ENCODE measurements around the gene PIGN.

The PIGN gene

DNA sequence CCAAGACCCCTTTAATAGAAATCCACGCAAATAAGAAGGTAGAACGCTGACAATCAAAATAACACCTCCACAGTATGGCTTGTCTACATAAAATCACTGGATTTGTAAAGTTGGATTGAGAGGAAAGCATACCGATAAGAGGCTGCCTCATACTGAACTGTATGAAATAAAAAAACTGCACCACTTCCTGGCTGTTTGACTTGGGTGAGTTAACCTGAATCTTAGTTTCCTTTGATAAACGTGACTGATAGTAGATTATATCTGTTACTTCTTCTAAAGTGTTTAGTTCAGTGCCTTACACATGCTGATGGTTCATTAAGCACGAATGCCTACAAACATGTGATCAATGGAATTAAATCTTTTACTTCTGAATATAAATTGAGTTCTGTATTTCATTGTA lies 153.6 kb downstream of the PIGN start:
- TF ChIP-seq, protein P1, sequence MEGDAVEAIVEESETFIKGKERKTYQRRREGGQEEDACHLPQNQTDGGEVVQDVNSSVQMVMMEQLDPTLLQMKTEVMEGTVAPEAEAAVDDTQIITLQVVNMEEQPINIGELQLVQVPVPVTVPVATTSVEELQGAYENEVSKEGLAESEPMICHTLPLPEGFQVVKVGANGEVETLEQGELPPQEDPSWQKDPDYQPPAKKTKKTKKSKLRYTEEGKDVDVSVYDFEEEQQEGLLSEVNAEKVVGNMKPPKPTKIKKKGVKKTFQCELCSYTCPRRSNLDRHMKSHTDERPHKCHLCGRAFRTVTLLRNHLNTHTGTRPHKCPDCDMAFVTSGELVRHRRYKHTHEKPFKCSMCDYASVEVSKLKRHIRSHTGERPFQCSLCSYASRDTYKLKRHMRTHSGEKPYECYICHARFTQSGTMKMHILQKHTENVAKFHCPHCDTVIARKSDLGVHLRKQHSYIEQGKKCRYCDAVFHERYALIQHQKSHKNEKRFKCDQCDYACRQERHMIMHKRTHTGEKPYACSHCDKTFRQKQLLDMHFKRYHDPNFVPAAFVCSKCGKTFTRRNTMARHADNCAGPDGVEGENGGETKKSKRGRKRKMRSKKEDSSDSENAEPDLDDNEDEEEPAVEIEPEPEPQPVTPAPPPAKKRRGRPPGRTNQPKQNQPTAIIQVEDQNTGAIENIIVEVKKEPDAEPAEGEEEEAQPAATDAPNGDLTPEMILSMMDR (conservative IDR thresholded peaks at IDR 0.05; ENCODE audit: low read length) = no peak
- no peak overlapping the region for H3K4me3 ChIP-seq (ENCODE audit: low read length)
- no peak for DNase-seq (ENCODE audit: low read depth)

DNA sequence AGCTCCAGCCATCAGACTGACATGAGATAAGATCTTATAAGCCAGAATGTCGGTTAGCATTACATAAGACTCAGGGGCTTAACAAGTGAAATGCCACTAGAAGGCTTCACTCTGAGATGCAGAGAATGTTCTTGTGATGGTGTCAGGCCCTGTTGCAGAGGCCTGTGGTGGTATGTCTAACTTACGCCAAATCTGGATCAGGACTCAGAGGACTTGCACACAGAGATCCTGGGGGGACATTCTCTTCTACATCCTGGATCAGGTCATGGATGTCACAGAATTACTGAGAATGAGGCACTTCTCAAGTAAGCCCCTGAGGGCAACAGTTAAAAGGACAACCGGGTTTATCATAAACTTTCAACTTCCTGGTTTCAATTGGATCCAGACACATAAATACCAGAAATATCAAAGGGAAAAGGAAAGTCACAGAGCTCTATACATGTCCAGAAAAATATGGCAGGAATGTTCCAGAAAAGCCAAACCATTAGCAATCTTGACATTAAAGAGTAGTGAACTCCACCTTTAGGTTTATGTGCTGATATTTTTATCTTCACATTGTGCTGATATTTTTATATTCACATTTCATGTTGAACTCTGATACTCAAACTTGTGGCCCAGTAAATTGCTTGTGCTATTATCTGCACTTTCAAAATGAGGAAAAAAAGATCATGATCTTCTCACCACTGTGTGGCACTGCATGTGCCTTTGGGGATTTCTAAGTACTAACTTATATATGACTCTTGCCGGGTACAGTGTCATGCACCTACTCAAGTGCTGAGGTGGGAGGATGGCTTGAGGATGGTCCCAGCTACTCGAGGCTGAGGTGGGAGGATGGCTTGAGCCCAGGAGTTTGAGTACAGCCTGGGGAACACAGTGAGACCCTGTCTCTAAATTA lies 156.5 kb downstream of the PIGN start:
- DNase-seq (ENCODE audit: low read depth) = peak; percentile 50
- TF ChIP-seq, protein P1 (conservative IDR thresholded peaks at IDR 0.05; ENCODE audit: low read length) = no peak
- no peak overlapping the region for H3K4me3 ChIP-seq (ENCODE audit: low read length)

DNA sequence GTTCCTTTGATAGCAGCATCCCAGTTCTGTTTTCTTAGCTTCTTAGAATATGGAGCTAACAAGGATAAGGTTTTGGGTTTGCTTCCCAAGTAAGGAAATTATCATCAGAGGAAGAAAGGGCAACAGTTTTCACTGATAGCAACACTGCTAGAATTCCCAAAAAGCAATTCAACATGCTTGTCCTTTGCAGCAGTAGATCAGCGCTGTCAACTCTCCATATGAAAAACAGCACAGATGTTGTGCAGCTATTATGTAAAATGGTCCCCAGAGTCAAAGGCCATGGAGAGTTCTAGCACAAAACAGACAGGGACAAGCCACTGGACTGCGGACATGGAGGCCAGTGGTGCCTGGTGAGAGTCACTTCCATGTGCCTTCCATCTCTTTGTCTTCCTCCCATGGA lies 158.1 kb downstream of the PIGN start:
- H3K4me3 ChIP-seq (ENCODE audit: low read length) = no peak overlapping the region
- no peak for DNase-seq (ENCODE audit: low read depth)
- TF ChIP-seq, protein P1 (conservative IDR thresholded peaks at IDR 0.05; ENCODE audit: low read length) = no peak

DNA sequence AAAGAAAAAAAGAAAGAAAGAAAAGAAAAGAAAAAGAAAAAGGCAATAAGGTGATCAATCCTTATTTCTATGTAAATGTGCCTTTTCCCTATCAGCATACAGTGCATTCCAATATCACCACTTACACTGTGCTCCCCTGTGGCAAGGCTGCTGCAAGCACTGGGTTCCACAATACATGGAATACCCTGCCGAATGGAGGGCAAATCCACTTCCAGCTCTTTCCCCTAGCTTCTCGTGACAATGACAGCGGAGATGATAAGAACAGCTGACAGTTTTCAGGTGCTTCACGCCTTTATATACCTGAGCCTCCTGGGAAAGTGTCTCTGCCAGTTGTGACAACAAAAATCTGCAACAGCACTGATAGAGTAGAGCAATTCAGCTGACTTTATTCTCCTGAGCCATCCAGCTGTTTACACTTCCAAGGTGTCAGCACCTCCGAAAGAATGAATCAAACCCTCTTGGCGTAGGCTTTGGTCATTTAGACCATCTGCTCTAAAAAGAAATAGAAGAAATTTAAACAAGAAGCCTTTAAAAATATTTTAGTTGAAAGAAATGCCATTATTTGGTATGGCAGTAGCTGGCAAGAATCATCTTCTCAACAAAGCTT lies 158.8 kb downstream of the PIGN start:
- TF ChIP-seq, protein P1 (conservative IDR thresholded peaks at IDR 0.05; ENCODE audit: low read length) = no peak
- DNase-seq (ENCODE audit: low read depth) = no peak

DNA sequence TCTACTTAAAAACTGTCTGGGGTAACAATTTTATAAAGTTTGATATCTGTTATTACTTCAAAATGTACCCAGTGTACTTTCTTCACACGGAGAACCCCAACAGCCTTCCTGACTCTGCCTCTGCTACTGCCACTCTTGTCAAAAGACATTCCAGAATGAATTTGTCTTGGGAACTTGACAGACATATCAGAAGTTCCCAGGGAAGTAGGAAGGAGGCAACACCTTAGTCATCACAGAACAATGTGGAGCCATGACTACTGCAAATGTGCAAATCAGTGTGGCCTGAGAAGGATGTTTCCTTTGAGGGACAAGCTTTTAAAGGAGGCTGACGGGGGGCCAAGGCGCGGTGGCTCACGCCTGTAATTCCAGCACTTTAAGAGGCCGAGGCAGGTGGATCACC lies 160.3 kb downstream of the PIGN start:
- TF ChIP-seq, protein P1 (conservative IDR thresholded peaks at IDR 0.05; ENCODE audit: low read length) = no peak
- H3K4me3 ChIP-seq (ENCODE audit: low read length) = no peak overlapping the region
- peak; percentile 59 for DNase-seq (ENCODE audit: low read depth)

More for the DNA sequence above, 158.8 kb downstream of the PIGN start:
- H3K4me3 ChIP-seq (ENCODE audit: low read length) = no peak overlapping the region

DNA sequence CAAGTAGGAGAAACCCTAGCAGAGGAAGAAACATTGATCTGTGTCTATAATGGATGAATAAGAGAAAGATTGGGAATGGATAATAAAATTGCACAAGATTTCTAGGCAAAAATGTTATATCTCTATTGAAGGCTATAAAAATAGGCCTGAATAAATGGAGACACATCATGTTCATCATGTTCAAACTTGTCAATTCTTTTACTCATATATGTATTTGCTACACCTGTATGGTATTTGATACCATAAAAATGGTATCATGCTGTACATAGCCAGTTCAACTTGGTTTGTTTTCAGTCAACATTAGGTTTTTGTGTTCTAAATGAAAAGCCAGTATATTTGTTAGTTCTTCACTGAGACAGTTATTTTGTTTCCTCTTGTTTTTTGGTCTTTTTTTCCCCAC lies 161.9 kb downstream of the PIGN start:
- no peak overlapping the region for H3K4me3 ChIP-seq (ENCODE audit: low read length)
- TF ChIP-seq, protein P1 (conservative IDR thresholded peaks at IDR 0.05; ENCODE audit: low read length) = no peak
- DNase-seq (ENCODE audit: low read depth) = no peak

DNA sequence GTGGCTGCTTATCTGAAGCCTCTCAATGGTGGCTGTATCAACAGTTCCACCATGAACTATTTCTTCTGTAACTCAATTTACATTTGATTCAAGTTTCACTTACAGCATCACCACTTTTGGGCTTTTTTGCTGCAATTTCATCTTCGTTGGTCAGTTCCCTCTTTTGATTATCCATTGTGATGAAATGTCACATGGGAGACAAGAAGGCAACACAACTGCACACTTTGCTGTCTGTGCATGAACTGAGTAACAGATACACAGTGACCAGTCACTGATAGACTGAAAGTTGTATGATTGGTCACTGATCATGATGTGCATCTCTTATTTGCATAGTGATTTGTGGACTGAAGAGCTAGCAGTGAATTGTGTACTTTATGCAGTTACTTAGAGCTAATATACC lies 163.3 kb downstream of the PIGN start:
- TF ChIP-seq, protein P1 (conservative IDR thresholded peaks at IDR 0.05; ENCODE audit: low read length) = no peak
- DNase-seq (ENCODE audit: low read depth) = no peak
- H3K4me3 ChIP-seq (ENCODE audit: low read length) = no peak overlapping the region

Data from AG10803 (cell line).